ENCODE results near the gene HCN2.

- no peak for TF ChIP-seq POLR2A (IDR thresholded peaks at IDR 0.05)
- no peak for TF ChIP-seq POLR2AphosphoS5 (IDR thresholded peaks at IDR 0.05; ENCODE audit: insufficient read depth in 1 of 2, low read depth in 1 of 2)
Observed at GRCh38 chr19:610071-610800, 20.6 kb downstream of the HCN2 start.

Data from vagina (tissue), 2 donors.